Measurements from ENCODE around the gene MET. TPM values are rescaled to one million over a fixed set of nuclear protein-coding genes. Genes with fewer than 3 reads are reported as not detected.

The MET gene
- polyA plus RNA-seq, 2 of the 4 experiments (the other 2 are of a cell fraction) = 72.3 to 165 TPM

- peak overlapping the region in 1 of 2 experiments; percentile 11; a peak in 1 of 6 replicates for H3K27ac ChIP-seq
- peaks cover 65% of the 10 kb centered on the region for H3K4me1 ChIP-seq
- FAIRE-seq = no peak
- TF ChIP-seq FOSL2 (IDR thresholded peaks at IDR 0.05) = no peak
- TF ChIP-seq FOSL2 (CRISPR knock-in tag; IDR thresholded peaks at IDR 0.05) = 0 out of 2 replicates have a peak, but pooled peaks have one; percentile 6
- no peak for TF ChIP-seq CHD2 (IDR thresholded peaks at IDR 0.05; ENCODE audit: low read length, partially characterized antibody)
- ChIA-PET CTCF (interaction anchor here (1.0 to 1.8 kb wide), 3 partner anchors 11 to 110 kb away, joined by 3 to 6 read pairs (median 4); partner anchors contain the start of gene MET), POLR2A (no interaction called here)
- no peak overlapping the region for H3K4me3 ChIP-seq
- 31% methylated on average over 1 of the region's 1 CpG for WGBS (ENCODE audit: missing lambda C conversion rate)
- ATAC-seq = no peak
- DNase-seq (ENCODE audit: low read depth in 1 of 2, low spot score in 1 of 2) = no peak
- no peak overlapping the region for H3K4me2 ChIP-seq
- no peaks in the 10 kb centered on the region for H3K9me3 ChIP-seq
These were observed 110.2 kb downstream of the MET start for GRCh38 chr7:116782177-116782711.

- Histone ChIP-seq H3K4me3 (no peak overlapping the region), H3K27ac (no peak overlapping the region), H3K4me2 (no peak overlapping the region), H3K9me3 (no peaks in the 10 kb centered on the region), H3K4me1 (peaks cover 54% of the 10 kb centered on the region)
- 88% methylated on average over 4 of the region's 4 CpGs for WGBS (ENCODE audit: missing lambda C conversion rate)
- CTCF ChIA-PET = interaction anchor here (1.1 to 3.7 kb wide), 5 partner anchors 12 to 193 kb away, joined by 3 to 16 read pairs (median 4); partner anchors contain the start of gene MET
- POLR2A ChIA-PET = no interaction called here
- no peak for FAIRE-seq
- no peak for ATAC-seq
- TF ChIP-seq FOSB (CRISPR knock-in tag; IDR thresholded peaks at IDR 0.05) = no peak
- no peak for TF ChIP-seq E2F6 (IDR thresholded peaks at IDR 0.05; ENCODE audit: borderline replicate concordance, low read depth)
- TF ChIP-seq MAX (IDR thresholded peaks at IDR 0.05) = no peak
- TF ChIP-seq HOXA7 (CRISPR knock-in tag; IDR thresholded peaks at IDR 0.05) = no peak
- TF ChIP-seq ESRRA (IDR thresholded peaks at IDR 0.05; ENCODE audit: borderline replicate concordance, low read length) = no peak
- TF ChIP-seq MYC (IDR thresholded peaks at IDR 0.05; ENCODE audit: borderline replicate concordance, low read length) = no peak
- no peak for TF ChIP-seq POLR2A (IDR thresholded peaks at IDR 0.05; ENCODE audit: low read length)
- TF ChIP-seq EHMT2 (IDR thresholded peaks at IDR 0.05; ENCODE audit: low read depth) = no peak
- TF ChIP-seq HOXB13 (CRISPR knock-in tag; IDR thresholded peaks at IDR 0.05; ENCODE audit: low read depth) = no peak
- DNase-seq (ENCODE audit: low read depth in 1 of 2, low spot score in 1 of 2) = no peak
These were observed 111.8 kb downstream of the MET start for GRCh38 chr7:116783666-116784318.

GRCh38 chr7:116784647-116785046 is 112.7 kb downstream of the MET start:
- H3K4me3 ChIP-seq = no peak overlapping the region
- peaks cover 45% of the 10 kb centered on the region for H3K4me1 ChIP-seq
- no peak for ATAC-seq
- H3K27ac ChIP-seq = no peak overlapping the region
- POLR2A ChIA-PET = no interaction called here
- TF ChIP-seq MAX (IDR thresholded peaks at IDR 0.05) = no peak
- TF ChIP-seq PBX3 (IDR thresholded peaks at IDR 0.05) = no peak
- no peak for TF ChIP-seq HOXB13 (CRISPR knock-in tag; IDR thresholded peaks at IDR 0.05; ENCODE audit: low read depth)
- no peak for TF ChIP-seq CTCF (IDR thresholded peaks at IDR 0.05)
- no peak for TF ChIP-seq ATOH8 (CRISPR knock-in tag; IDR thresholded peaks at IDR 0.05; ENCODE audit: low read depth)
- no peak for TF ChIP-seq CEBPB (IDR thresholded peaks at IDR 0.05)
- TF ChIP-seq EP300 (IDR thresholded peaks at IDR 0.05) = no peak
- TF ChIP-seq HEYL (CRISPR knock-in tag; IDR thresholded peaks at IDR 0.05) = no peak
- DNase-seq (ENCODE audit: low read depth in 1 of 2, low spot score in 1 of 2) = no peak
- H3K4me2 ChIP-seq = no peak overlapping the region
- H3K9me3 ChIP-seq = no peaks in the 10 kb centered on the region
- 94% methylated on average over 6 of the region's 6 CpGs for WGBS (ENCODE audit: missing lambda C conversion rate)
- CTCF ChIA-PET = interaction anchor here (0.7 to 3.7 kb wide), 5 partner anchors 8 to 193 kb away, joined by 3 to 16 read pairs (median 4); partner anchors contain the start of gene MET
- FAIRE-seq = no peak

All from A549 (cell line).